Measurements from ENCODE around the gene SUB1. TPM values are rescaled to one million over a fixed set of nuclear protein-coding genes. Genes with fewer than 3 reads are reported as not detected.

The SUB1 gene
- total RNA-seq, 1 experiment from 2014 or later: 204 TPM

DNA sequence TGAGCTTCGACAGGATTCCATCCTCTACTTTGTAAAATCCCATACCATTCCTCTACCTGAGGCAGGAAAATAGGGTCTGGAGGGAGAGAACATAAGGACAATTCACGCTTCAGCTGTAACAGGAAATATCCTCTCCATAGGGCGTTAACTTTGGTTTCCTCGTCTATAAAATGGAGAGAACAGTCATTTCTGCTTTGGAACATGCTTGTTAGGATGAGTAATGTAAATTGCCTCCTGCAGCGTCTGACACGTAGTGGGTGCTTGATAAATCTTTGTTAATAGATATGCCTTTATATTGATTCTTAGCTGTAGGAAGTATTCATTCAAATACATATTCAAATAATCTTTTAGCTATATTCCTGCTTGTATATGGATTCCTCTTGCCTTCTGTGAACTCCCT lies 711 bp upstream of the SUB1 start:
- POLR2A ChIA-PET: interaction anchor here (0.5 to 0.9 kb wide), 7 partner anchors 53 to 825 kb away, joined by 3 to 13 read pairs (median 4); no protein-coding TSS in a partner anchor
- in situ Hi-C loops (cut with HindIII; ENCODE audit: low pct_unique_long_range_greater_than_20kb, low sequenced_read_pairs): no loop called here

GRCh38 chr5:32585122-32585445 lies 273 bp upstream of the SUB1 start:
- Histone ChIP-seq H3K9me3 (ENCODE audit: control insufficient read depth, insufficient read depth, low read depth, low read length) (no peaks in the 10 kb centered on the region), H3K27ac (ENCODE audit: low read length) (peak overlapping the region; percentile 83), H3K27me3 (ENCODE audit: control insufficient read depth, insufficient read depth, low read length) (no peaks in the 10 kb centered on the region), H3K36me3 (ENCODE audit: control insufficient read depth, insufficient read depth, low read length) (peaks cover 8% of the 10 kb centered on the region), H3K4me1 (ENCODE audit: control insufficient read depth, insufficient read depth, low read length) (peaks cover 8% of the 10 kb centered on the region), H3K4me3 (ENCODE audit: low read depth in 2 of 2, low read length in 2 of 2) (peak overlapping the region; percentile 83 to 91)
- no TSS peak for BruUV-seq (replicated peaks)
- POLR2A ChIA-PET: interaction anchor here (0.5 to 0.9 kb wide), 8 partner anchors 53 to 826 kb away, joined by 3 to 13 read pairs (median 4); no protein-coding TSS in a partner anchor
- DNase-seq (ENCODE audit: low read depth, low spot score) (no peak), ATAC-seq (no peak)
- TF ChIP-seq POLR2AphosphoS5 (IDR thresholded peaks at IDR 0.05; ENCODE audit: low read depth, low read length): no peak
- peak; percentile 49; the same call in 1 of the 2 replicates for TF ChIP-seq TCF7L2 (IDR thresholded peaks at IDR 0.05; ENCODE audit: low read depth, low read length)
- intact Hi-C loops (cut with micrococcal nuclease; ENCODE audit: unreplicated experiment) (no loop called here), in situ Hi-C loops (cut with HindIII; ENCODE audit: low pct_unique_long_range_greater_than_20kb, low sequenced_read_pairs) (no loop called here)
- CTCF ChIA-PET: interaction anchor here (0.6 to 1.9 kb wide), 2 partner anchors 96 to 209 kb away, joined by 3 to 6 read pairs; no protein-coding TSS in a partner anchor

More for the DNA sequence above, 711 bp upstream of the SUB1 start:
- no peak for ATAC-seq
- Histone ChIP-seq H3K4me3 (ENCODE audit: low read depth in 2 of 2, low read length in 2 of 2) (peak overlapping the region; percentile 83 to 91), H3K27ac (ENCODE audit: low read length) (peak overlapping the region; percentile 83), H3K27me3 (ENCODE audit: control insufficient read depth, insufficient read depth, low read length) (no peaks in the 10 kb centered on the region), H3K9me3 (ENCODE audit: control insufficient read depth, insufficient read depth, low read depth, low read length) (no peaks in the 10 kb centered on the region), H3K36me3 (ENCODE audit: control insufficient read depth, insufficient read depth, low read length) (peaks cover 5% of the 10 kb centered on the region), H3K4me1 (ENCODE audit: control insufficient read depth, insufficient read depth, low read length) (peaks cover 8% of the 10 kb centered on the region)
- TSS peak; percentile 96 for BruUV-seq (replicated peaks)
- intact Hi-C loops (cut with micrococcal nuclease; ENCODE audit: unreplicated experiment): no loop called here
- peak; percentile 48 for DNase-seq (ENCODE audit: low read depth, low spot score)
- CTCF ChIA-PET: interaction anchor here (1.9 kb wide), 1 partner anchor 95 kb away, joined by 6 read pairs; no protein-coding TSS in a partner anchor
- TF ChIP-seq SIN3A (IDR thresholded peaks at IDR 0.05; ENCODE audit: borderline replicate concordance, insufficient read depth, low read depth, low read length): no peak
- TF ChIP-seq, protein P1, sequence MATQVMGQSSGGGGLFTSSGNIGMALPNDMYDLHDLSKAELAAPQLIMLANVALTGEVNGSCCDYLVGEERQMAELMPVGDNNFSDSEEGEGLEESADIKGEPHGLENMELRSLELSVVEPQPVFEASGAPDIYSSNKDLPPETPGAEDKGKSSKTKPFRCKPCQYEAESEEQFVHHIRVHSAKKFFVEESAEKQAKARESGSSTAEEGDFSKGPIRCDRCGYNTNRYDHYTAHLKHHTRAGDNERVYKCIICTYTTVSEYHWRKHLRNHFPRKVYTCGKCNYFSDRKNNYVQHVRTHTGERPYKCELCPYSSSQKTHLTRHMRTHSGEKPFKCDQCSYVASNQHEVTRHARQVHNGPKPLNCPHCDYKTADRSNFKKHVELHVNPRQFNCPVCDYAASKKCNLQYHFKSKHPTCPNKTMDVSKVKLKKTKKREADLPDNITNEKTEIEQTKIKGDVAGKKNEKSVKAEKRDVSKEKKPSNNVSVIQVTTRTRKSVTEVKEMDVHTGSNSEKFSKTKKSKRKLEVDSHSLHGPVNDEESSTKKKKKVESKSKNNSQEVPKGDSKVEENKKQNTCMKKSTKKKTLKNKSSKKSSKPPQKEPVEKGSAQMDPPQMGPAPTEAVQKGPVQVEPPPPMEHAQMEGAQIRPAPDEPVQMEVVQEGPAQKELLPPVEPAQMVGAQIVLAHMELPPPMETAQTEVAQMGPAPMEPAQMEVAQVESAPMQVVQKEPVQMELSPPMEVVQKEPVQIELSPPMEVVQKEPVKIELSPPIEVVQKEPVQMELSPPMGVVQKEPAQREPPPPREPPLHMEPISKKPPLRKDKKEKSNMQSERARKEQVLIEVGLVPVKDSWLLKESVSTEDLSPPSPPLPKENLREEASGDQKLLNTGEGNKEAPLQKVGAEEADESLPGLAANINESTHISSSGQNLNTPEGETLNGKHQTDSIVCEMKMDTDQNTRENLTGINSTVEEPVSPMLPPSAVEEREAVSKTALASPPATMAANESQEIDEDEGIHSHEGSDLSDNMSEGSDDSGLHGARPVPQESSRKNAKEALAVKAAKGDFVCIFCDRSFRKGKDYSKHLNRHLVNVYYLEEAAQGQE (IDR thresholded peaks at IDR 0.05; ENCODE audit: insufficient read depth in 1 of 2, low read depth in 2 of 2, low read length in 1 of 2): no peak
- TF ChIP-seq POLR2AphosphoS5 (IDR thresholded peaks at IDR 0.05; ENCODE audit: low read depth, low read length): no peak
- TF ChIP-seq TCF7L2 (IDR thresholded peaks at IDR 0.05; ENCODE audit: low read depth, low read length): no peak
- TF ChIP-seq CTCF (IDR thresholded peaks at IDR 0.05): no peak

DNA sequence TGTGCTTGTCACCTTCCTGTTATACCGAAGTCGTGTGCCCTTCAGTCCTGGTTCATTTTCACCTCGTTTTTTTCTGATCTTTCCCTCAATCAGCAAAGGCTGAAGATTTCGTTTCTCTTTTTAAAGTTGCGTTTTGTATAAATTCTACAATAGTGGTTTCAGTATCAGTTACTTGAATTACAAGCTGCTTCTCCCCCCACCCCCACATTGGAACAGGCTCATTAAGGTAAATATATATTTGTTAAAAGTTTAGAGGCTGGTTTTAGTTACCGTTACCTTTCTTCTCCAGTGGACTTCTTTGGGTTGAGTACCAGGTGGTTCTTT lies 881 bp downstream of the SUB1 start:
- no peaks in the 10 kb centered on the region for H3K27me3 ChIP-seq (ENCODE audit: control insufficient read depth, insufficient read depth, low read length)
- no peaks in the 10 kb centered on the region for H3K9me3 ChIP-seq (ENCODE audit: control insufficient read depth, insufficient read depth, low read depth, low read length)
- BruUV-seq (replicated peaks): no TSS peak
- ChIA-PET POLR2A (interaction anchor here (0.5 to 0.7 kb wide), 2 partner anchors 13 to 180 kb away, joined by 3 to 8 read pairs; no protein-coding TSS in a partner anchor), CTCF (no interaction called here)
- ATAC-seq: no peak
- H3K36me3 ChIP-seq (ENCODE audit: control insufficient read depth, insufficient read depth, low read length): peaks cover 13% of the 10 kb centered on the region
- DNase-seq (ENCODE audit: low read depth, low spot score): no peak
- TF ChIP-seq SIN3A (IDR thresholded peaks at IDR 0.05; ENCODE audit: borderline replicate concordance, insufficient read depth, low read depth, low read length): 0 out of 2 replicates have a peak, but pooled peaks have one; percentile 11
- no peak for TF ChIP-seq POLR2AphosphoS5 (IDR thresholded peaks at IDR 0.05; ENCODE audit: low read depth, low read length)
- H3K4me1 ChIP-seq (ENCODE audit: control insufficient read depth, insufficient read depth, low read length): peaks cover 8% of the 10 kb centered on the region
- H3K4me3 ChIP-seq (ENCODE audit: low read depth in 2 of 2, low read length in 2 of 2): peak overlapping the region; percentile 83 to 91
- H3K27ac ChIP-seq (ENCODE audit: low read length): peak overlapping the region; percentile 95
- intact Hi-C loops (cut with micrococcal nuclease; ENCODE audit: unreplicated experiment) (no loop called here), in situ Hi-C loops (cut with HindIII; ENCODE audit: low pct_unique_long_range_greater_than_20kb, low sequenced_read_pairs) (no loop called here)
